ENCODE measurements around the gene HOXB5.

Gene HOXB5

GRCh38 chr17:48601207-48601538 lies 7.6 kb upstream of the HOXB5 start:
- H3K79me2 ChIP-seq (ENCODE audit: control insufficient read depth, low read length), result no peaks in the 10 kb centered on the region
- H3F3A ChIP-seq (ENCODE audit: control insufficient read depth, insufficient read depth), result no peaks in the 10 kb centered on the region
- TF ChIP-seq, protein P1, sequence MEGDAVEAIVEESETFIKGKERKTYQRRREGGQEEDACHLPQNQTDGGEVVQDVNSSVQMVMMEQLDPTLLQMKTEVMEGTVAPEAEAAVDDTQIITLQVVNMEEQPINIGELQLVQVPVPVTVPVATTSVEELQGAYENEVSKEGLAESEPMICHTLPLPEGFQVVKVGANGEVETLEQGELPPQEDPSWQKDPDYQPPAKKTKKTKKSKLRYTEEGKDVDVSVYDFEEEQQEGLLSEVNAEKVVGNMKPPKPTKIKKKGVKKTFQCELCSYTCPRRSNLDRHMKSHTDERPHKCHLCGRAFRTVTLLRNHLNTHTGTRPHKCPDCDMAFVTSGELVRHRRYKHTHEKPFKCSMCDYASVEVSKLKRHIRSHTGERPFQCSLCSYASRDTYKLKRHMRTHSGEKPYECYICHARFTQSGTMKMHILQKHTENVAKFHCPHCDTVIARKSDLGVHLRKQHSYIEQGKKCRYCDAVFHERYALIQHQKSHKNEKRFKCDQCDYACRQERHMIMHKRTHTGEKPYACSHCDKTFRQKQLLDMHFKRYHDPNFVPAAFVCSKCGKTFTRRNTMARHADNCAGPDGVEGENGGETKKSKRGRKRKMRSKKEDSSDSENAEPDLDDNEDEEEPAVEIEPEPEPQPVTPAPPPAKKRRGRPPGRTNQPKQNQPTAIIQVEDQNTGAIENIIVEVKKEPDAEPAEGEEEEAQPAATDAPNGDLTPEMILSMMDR (IDR thresholded peaks at IDR 0.05; ENCODE audit: low read depth, low read length, poor library complexity, severe bottlenecking), result no peak
- H3K9me3 ChIP-seq (ENCODE audit: control insufficient read depth, insufficient read depth, low read length), result no peaks in the 10 kb centered on the region
- H3K36me3 ChIP-seq (ENCODE audit: control insufficient read depth, low read length), result no peaks in the 10 kb centered on the region
- H3K27ac ChIP-seq (ENCODE audit: low read depth, low read length), result no peak overlapping the region
- H3K4me2 ChIP-seq (ENCODE audit: low read length), result no peak overlapping the region
- no peaks in the 10 kb centered on the region for H3K9me2 ChIP-seq (replicated peaks; ENCODE audit: control insufficient read depth, low read length)
- peaks cover 4% of the 10 kb centered on the region; the same call in 1 of the 2 replicates for H3K4me1 ChIP-seq (ENCODE audit: control insufficient read depth, low read length)
- H3K4me3 ChIP-seq (ENCODE audit: low read length), result no peak overlapping the region
- H3K27me3 ChIP-seq (ENCODE audit: control insufficient read depth, low read length), result peaks cover 78% of the 10 kb centered on the region
- peaks cover 3% of the 10 kb centered on the region; the same call in 1 of the 2 replicates for H4K20me1 ChIP-seq (ENCODE audit: control insufficient read depth, insufficient read depth, low read depth, low read length)

GRCh38 chr17:48600244-48601098 lies 6.9 kb upstream of the HOXB5 start:
- TF ChIP-seq, protein P1 (IDR thresholded peaks at IDR 0.05; ENCODE audit: low read depth, low read length, poor library complexity, severe bottlenecking), result no peak
- TF ChIP-seq EZH2phosphoT487 (IDR thresholded peaks at IDR 0.05; ENCODE audit: borderline replicate concordance, low read length), result no peak
- no peaks in the 10 kb centered on the region for H3K79me2 ChIP-seq (ENCODE audit: control insufficient read depth, low read length)
- no peak overlapping the region for H3K4me2 ChIP-seq (ENCODE audit: low read length)
- peaks cover 83% of the 10 kb centered on the region for H3K27me3 ChIP-seq (ENCODE audit: control insufficient read depth, low read length)
- no peaks in the 10 kb centered on the region for H3F3A ChIP-seq (ENCODE audit: control insufficient read depth, insufficient read depth)
- no peaks in the 10 kb centered on the region for H3K36me3 ChIP-seq (ENCODE audit: control insufficient read depth, low read length)
- no peak overlapping the region for H3K27ac ChIP-seq (ENCODE audit: low read depth, low read length)
- H4K20me1 ChIP-seq (ENCODE audit: control insufficient read depth, insufficient read depth, low read depth, low read length), result peaks cover 3% of the 10 kb centered on the region; the same call in 1 of the 2 replicates
- peaks cover 4% of the 10 kb centered on the region; the same call in 1 of the 2 replicates for H3K4me1 ChIP-seq (ENCODE audit: control insufficient read depth, low read length)
- no peaks in the 10 kb centered on the region for H3K9me2 ChIP-seq (replicated peaks; ENCODE audit: control insufficient read depth, low read length)
- no peaks in the 10 kb centered on the region for H3K9me3 ChIP-seq (ENCODE audit: control insufficient read depth, insufficient read depth, low read length)
- H3K4me3 ChIP-seq (ENCODE audit: low read length), result no peak overlapping the region

DNA sequence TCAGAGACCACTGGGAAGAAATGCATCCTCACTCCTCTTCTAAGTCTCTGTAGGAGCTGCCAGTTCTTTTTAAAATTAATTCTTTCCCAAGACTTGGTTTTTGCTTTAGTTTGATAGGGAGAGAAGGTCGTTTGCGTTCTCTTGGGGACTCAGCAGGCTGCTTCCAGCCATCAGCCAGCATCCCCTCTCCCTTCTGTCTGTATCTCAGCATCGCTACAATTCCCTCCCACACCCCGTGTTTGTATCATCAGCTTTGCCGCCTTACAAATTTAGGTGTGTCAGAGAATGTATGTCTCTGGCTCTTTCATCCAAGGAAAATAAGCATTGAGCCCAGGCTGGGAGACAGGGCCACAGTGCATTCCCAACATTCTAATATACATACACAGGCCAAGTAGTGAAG lies 5.8 kb upstream of the HOXB5 start:
- peaks cover 3% of the 10 kb centered on the region; the same call in 1 of the 2 replicates for H4K20me1 ChIP-seq (ENCODE audit: control insufficient read depth, insufficient read depth, low read depth, low read length)
- no peak overlapping the region for H3K4me3 ChIP-seq (ENCODE audit: low read length)
- H3F3A ChIP-seq (ENCODE audit: control insufficient read depth, insufficient read depth), result no peaks in the 10 kb centered on the region
- TF ChIP-seq, protein P1 (IDR thresholded peaks at IDR 0.05; ENCODE audit: low read depth, low read length, poor library complexity, severe bottlenecking), result no peak
- no peak for TF ChIP-seq EZH2phosphoT487 (IDR thresholded peaks at IDR 0.05; ENCODE audit: borderline replicate concordance, low read length)
- H3K9me3 ChIP-seq (ENCODE audit: control insufficient read depth, insufficient read depth, low read length), result no peaks in the 10 kb centered on the region
- H3K27me3 ChIP-seq (ENCODE audit: control insufficient read depth, low read length), result peaks cover 86% of the 10 kb centered on the region
- H3K27ac ChIP-seq (ENCODE audit: low read depth, low read length), result no peak overlapping the region
- H3K36me3 ChIP-seq (ENCODE audit: control insufficient read depth, low read length), result no peaks in the 10 kb centered on the region
- H3K9me2 ChIP-seq (replicated peaks; ENCODE audit: control insufficient read depth, low read length), result no peaks in the 10 kb centered on the region
- no peaks in the 10 kb centered on the region for H3K79me2 ChIP-seq (ENCODE audit: control insufficient read depth, low read length)
- no peak overlapping the region for H3K4me2 ChIP-seq (ENCODE audit: low read length)
- H3K4me1 ChIP-seq (ENCODE audit: control insufficient read depth, low read length), result peaks cover 4% of the 10 kb centered on the region; the same call in 1 of the 2 replicates
